ENCODE measurements around the gene TEKT3.

TEKT3 gene

GRCh38 chr17:15269087-15269779 lies 72.2 kb downstream of the TEKT3 start:
- no peak overlapping the region for H3K4me3 ChIP-seq (ENCODE audit: control insufficient read depth, low read depth, low read length)
- no peak for DNase-seq (ENCODE audit: low read depth)
- TF ChIP-seq, protein P1, sequence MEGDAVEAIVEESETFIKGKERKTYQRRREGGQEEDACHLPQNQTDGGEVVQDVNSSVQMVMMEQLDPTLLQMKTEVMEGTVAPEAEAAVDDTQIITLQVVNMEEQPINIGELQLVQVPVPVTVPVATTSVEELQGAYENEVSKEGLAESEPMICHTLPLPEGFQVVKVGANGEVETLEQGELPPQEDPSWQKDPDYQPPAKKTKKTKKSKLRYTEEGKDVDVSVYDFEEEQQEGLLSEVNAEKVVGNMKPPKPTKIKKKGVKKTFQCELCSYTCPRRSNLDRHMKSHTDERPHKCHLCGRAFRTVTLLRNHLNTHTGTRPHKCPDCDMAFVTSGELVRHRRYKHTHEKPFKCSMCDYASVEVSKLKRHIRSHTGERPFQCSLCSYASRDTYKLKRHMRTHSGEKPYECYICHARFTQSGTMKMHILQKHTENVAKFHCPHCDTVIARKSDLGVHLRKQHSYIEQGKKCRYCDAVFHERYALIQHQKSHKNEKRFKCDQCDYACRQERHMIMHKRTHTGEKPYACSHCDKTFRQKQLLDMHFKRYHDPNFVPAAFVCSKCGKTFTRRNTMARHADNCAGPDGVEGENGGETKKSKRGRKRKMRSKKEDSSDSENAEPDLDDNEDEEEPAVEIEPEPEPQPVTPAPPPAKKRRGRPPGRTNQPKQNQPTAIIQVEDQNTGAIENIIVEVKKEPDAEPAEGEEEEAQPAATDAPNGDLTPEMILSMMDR (IDR thresholded peaks at IDR 0.05; ENCODE audit: control insufficient read depth, insufficient read depth, low read depth, low read length, missing control alignments) = no peak

DNA sequence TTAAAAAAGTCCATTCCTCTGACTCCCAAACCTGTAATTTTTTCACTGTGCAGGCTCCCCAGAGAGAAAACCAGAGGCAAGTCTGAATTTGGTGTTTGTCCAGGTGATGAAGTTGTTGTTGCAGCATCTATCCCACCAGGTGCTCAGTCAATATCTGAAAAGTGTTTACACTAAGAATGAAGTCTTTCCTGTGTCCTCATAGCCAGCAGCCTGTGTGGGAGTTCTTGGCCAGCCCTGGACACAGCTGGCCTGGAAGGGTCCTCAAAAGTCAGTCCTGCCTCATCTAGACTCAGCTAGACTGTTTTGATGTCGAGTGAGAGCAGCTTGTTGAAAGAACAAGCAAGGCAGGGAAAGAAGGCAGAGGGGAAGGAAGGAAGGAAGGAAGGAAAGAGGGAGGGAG lies 72.9 kb downstream of the TEKT3 start:
- TF ChIP-seq, protein P1 (IDR thresholded peaks at IDR 0.05; ENCODE audit: control insufficient read depth, insufficient read depth, low read depth, low read length, missing control alignments) = no peak
- no peak overlapping the region for H3K4me3 ChIP-seq (ENCODE audit: control insufficient read depth, low read depth, low read length)
- no peak for DNase-seq (ENCODE audit: low read depth)

DNA sequence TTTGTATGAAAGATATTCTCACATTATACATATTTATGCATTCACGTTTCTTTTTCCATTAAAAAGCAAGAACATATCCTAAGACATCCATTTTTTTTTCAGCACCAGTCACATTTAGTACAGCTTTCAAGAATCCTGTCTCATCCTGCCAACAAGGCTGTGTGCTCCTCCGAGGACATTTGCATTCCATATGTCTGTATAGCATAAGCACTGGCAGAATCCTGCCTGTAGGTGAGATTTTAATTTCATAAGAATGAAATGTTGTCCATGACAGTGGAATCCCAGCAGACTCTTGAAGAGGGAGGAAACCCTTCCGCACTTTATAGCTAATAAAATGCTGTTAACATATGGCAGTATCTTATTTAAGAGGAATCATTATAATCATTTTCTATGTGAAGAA lies 73.4 kb downstream of the TEKT3 start:
- TF ChIP-seq, protein P1 (IDR thresholded peaks at IDR 0.05; ENCODE audit: control insufficient read depth, insufficient read depth, low read depth, low read length, missing control alignments) = no peak
- no peak for DNase-seq (ENCODE audit: low read depth)
- no peak overlapping the region for H3K4me3 ChIP-seq (ENCODE audit: control insufficient read depth, low read depth, low read length)

- TF ChIP-seq, protein P1 (IDR thresholded peaks at IDR 0.05; ENCODE audit: control insufficient read depth, insufficient read depth, low read depth, low read length, missing control alignments) = no peak
- no peak overlapping the region for H3K4me3 ChIP-seq (ENCODE audit: control insufficient read depth, low read depth, low read length)
- no peak for DNase-seq (ENCODE audit: low read depth)
Measured at GRCh38 chr17:15266325-15267125, 74.9 kb downstream of the TEKT3 start.

GRCh38 chr17:15265131-15265530 lies 76.3 kb downstream of the TEKT3 start, which contains the start of gene PMP22:
PMP22 (minus strand) TSS chr17:15265326; CDS start chr17:15260727, 4,599 bp downstream.
- DNase-seq (ENCODE audit: low read depth) = no peak
- H3K4me3 ChIP-seq (ENCODE audit: control insufficient read depth, low read depth, low read length) = no peak within 1 kb of the TSS
- TF ChIP-seq, protein P1 (IDR thresholded peaks at IDR 0.05; ENCODE audit: control insufficient read depth, insufficient read depth, low read depth, low read length, missing control alignments) = peak; percentile 3

DNA sequence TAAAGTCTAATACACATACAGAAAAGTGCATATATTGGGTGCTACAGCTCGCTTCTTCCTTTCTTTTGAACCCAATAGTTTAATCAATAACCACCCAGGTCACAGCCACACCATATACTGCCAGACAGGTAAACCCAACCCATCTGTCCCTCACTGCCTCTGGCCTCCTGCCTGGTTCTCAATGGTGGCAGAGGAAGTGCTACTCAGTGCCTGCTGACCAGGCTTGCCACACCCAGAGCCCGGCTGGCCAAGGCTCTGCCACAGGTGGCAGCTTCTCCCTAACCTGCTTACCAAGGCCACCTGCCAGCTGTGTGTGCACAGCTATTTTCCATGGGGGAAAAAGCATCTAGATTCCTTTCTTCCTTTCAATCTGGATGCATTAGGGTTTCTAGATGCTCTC lies 76.9 kb downstream of the TEKT3 start:
- no peak overlapping the region for H3K4me3 ChIP-seq (ENCODE audit: control insufficient read depth, low read depth, low read length)
- TF ChIP-seq, protein P1 (IDR thresholded peaks at IDR 0.05; ENCODE audit: control insufficient read depth, insufficient read depth, low read depth, low read length, missing control alignments) = no peak
- DNase-seq (ENCODE audit: low read depth) = no peak
